ENCODE measurements around the gene NXT1.

NXT1 gene

GRCh38 chr20:23391707-23392310 is 41.2 kb downstream of the NXT1 start:
- no peak for DNase-seq (ENCODE audit: low spot score)

- DNase-seq (ENCODE audit: low spot score) = no peak
Measured at GRCh38 chr20:23393996-23394775, 43.6 kb downstream of the NXT1 start.

GRCh38 chr20:23396950-23397627 is 46.5 kb downstream of the NXT1 start:
- no peak for DNase-seq (ENCODE audit: low spot score)

GRCh38 chr20:23397961-23398360 is 47.4 kb downstream of the NXT1 start:
- no peak for DNase-seq (ENCODE audit: low spot score)

- no peak for DNase-seq (ENCODE audit: low spot score)
Measured at GRCh38 chr20:23399568-23400241, 49.1 kb downstream of the NXT1 start.

- DNase-seq (ENCODE audit: low spot score) = no peak
Measured at GRCh38 chr20:23401051-23401450, 50.5 kb downstream of the NXT1 start.

GRCh38 chr20:23403751-23404150 is 53.2 kb downstream of the NXT1 start:
- DNase-seq (ENCODE audit: low spot score) = no peak

- no peak for DNase-seq (ENCODE audit: low spot score)
Measured at GRCh38 chr20:23404196-23404595, 53.6 kb downstream of the NXT1 start.

Measured in ecto neural progenitor cell (in vitro differentiated cells).